ENCODE results near the gene NAXD. TPM values are rescaled to one million over a fixed set of nuclear protein-coding genes. Genes with fewer than 3 reads are reported as not detected.

Gene NAXD
- total RNA-seq, 2 donors from 2014 or later, result 23.4 to 27.5 TPM

DNA sequence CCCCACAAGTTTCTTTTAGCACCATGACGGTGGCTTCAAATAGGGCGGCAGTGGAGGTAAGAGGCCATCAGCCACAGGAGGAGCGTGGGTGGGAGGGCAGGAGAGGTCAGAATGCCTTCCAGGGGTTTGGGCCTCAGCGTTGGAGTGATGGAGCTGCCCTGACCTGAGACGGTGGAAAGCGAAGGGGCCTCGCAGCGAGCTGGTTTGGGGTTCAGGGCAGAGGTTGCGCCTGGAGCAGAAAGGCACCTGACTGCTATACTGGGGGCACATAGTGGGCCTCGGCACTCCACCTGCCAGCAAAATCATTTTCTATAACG is 382 bp upstream of the NAXD start:
- Histone ChIP-seq H3K4me1 (peaks cover 35% of the 10 kb centered on the region), H3K9me3 (no peaks in the 10 kb centered on the region), H3K4me3 (no peak overlapping the region), H3K27ac (peak overlapping the region; percentile 51 to 97 (median 94)), H3K27me3 (no peaks in the 10 kb centered on the region), H3K36me3 (replicated peaks in 1 of 2; ENCODE audit: insufficient read depth in 1 of 2, low read depth in 2 of 2) (no peaks in the 10 kb centered on the region)
- WGBS, 2 donors, result 80 to 96% methylated on average over 8 to 11 of the region's 11 CpGs
- DNase-seq, result no peak
- ATAC-seq, result no peak
- TF ChIP-seq POLR2A (IDR thresholded peaks at IDR 0.05), result no peak
- TF ChIP-seq, protein P1, sequence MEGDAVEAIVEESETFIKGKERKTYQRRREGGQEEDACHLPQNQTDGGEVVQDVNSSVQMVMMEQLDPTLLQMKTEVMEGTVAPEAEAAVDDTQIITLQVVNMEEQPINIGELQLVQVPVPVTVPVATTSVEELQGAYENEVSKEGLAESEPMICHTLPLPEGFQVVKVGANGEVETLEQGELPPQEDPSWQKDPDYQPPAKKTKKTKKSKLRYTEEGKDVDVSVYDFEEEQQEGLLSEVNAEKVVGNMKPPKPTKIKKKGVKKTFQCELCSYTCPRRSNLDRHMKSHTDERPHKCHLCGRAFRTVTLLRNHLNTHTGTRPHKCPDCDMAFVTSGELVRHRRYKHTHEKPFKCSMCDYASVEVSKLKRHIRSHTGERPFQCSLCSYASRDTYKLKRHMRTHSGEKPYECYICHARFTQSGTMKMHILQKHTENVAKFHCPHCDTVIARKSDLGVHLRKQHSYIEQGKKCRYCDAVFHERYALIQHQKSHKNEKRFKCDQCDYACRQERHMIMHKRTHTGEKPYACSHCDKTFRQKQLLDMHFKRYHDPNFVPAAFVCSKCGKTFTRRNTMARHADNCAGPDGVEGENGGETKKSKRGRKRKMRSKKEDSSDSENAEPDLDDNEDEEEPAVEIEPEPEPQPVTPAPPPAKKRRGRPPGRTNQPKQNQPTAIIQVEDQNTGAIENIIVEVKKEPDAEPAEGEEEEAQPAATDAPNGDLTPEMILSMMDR (IDR thresholded peaks at IDR 0.05), result no peak
- intact Hi-C loops (cut with DNase I), result no loop called here

GRCh38 chr13:110616103-110617101 is 1.1 kb downstream of the NAXD start:
- 4 to 25% methylated on average over 11 to 36 of the region's 37 CpGs for WGBS, 2 donors
- H3K27ac ChIP-seq, result peak overlapping the region; percentile 93 to 97 (median 94)

DNA sequence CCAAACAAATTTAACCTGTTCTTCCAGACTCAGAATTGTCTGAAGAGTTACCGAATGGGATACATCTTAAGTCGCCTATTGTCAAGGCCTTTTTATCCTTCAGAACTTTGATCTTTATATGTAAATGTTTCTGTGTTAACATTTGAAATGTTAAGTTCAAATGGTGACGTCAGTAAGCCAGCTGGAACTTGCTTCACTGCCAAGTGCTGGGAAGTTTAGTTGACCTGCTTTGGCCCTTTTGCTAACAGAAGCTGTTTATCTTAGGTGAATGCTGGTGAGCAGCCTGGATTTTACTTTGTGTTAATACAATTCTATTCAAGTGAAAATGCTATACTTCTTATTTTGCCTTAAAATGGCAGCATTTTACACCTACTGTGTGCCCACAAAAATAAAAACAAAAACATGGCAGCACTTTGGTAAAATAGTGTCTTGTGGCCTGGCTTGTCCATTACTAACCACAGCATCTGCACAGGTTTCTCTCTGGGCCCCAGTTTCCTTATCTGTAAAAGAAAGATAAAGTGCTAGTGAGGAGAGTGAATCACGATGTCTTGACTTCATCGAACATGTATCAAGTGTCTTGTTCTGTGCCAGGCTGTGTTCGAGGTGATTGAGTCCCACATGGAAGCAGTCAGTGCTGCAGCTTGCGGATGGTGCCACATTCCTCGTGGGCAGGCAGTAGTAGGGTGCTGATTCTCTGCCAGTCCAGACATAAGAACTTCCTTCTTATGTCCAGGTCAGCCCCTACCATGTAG is 2.2 kb downstream of the NAXD start:
- peak; percentile 58 for ATAC-seq
- Histone ChIP-seq H3K27me3 (no peaks in the 10 kb centered on the region), H3K4me3 (no peak overlapping the region), H3K4me1 (peaks cover 35% of the 10 kb centered on the region), H3K36me3 (replicated peaks in 1 of 2; ENCODE audit: insufficient read depth in 1 of 2, low read depth in 2 of 2) (no peaks in the 10 kb centered on the region), H3K9me3 (no peaks in the 10 kb centered on the region), H3K27ac (peak overlapping the region; percentile 93 to 97 (median 94))
- 26 to 29% methylated on average over 8 of the region's 8 CpGs for WGBS, 2 donors
- intact Hi-C loops (cut with DNase I), result no loop called here
- peak in 1 of 3 donors; percentile 16 for TF ChIP-seq POLR2A (IDR thresholded peaks at IDR 0.05)
- TF ChIP-seq, protein P1 (IDR thresholded peaks at IDR 0.05), result no peak
- peak; percentile 74 to 88 (median 80) for DNase-seq

More at GRCh38 chr13:110616103-110617101, 1.1 kb downstream of the NAXD start:
- Histone ChIP-seq H3K4me3 (peak overlapping the region; percentile 73 to 93), H3K27me3 (no peaks in the 10 kb centered on the region), H3K9me3 (no peaks in the 10 kb centered on the region), H3K4me1 (peaks cover 35% of the 10 kb centered on the region), H3K36me3 (replicated peaks in 1 of 2; ENCODE audit: insufficient read depth in 1 of 2, low read depth in 2 of 2) (no peaks in the 10 kb centered on the region)
- intact Hi-C loops (cut with DNase I), result no loop called here
- ATAC-seq, result peak; percentile 43
- peak; percentile 41 to 69 (median 57) for DNase-seq
- TF ChIP-seq, protein P1 (IDR thresholded peaks at IDR 0.05), result peak in 1 of 7 experiments; percentile 16
- TF ChIP-seq POLR2A (IDR thresholded peaks at IDR 0.05), result peak; percentile 5 to 30 (median 17)

DNA sequence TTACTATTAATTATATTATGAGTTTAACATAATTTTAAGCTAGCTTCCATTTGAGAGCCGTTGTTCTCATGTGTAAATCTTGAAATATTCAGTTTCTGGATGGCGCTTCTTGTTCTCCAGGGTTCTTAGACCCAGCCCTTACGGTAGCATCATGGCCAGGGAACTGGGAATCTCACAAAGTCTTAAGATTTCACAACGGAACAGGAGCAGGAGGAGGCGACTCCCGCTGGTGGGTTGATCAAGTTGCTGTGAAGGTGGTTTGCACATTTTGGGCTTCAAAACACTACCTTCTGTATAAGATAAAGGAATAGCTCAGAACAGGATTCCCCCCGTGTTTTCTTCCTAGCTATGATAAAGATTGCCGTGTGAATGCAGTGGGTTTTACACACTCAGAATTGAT is 2.8 kb downstream of the NAXD start:
- ATAC-seq (no peak), DNase-seq (no peak)
- Histone ChIP-seq H3K27ac (peak overlapping the region in 3 of 4 donors; percentile 94 to 97 (median 95)), H3K4me3 (no peak overlapping the region), H3K36me3 (replicated peaks in 1 of 2; ENCODE audit: insufficient read depth in 1 of 2, low read depth in 2 of 2) (peaks cover 0 to 4% of the 10 kb centered on the region in 2 donors), H3K9me3 (no peaks in the 10 kb centered on the region), H3K4me1 (peaks cover 35% of the 10 kb centered on the region), H3K27me3 (no peaks in the 10 kb centered on the region)
- no peak for TF ChIP-seq POLR2A (IDR thresholded peaks at IDR 0.05)
- TF ChIP-seq, protein P1 (IDR thresholded peaks at IDR 0.05), result no peak
- intact Hi-C loops (cut with DNase I), result no loop called here
- WGBS, 2 donors, result 48 to 73% methylated on average over 8 of the region's 8 CpGs

Measured in body of pancreas (tissue), 4 donors.